Karpas-422 (cell line): Measurements from ENCODE around the gene CKAP4. TPM values are rescaled to one million over a fixed set of nuclear protein-coding genes. Genes with fewer than 3 reads are reported as not detected.

Experiments
- DNase-seq: peaks from one replicate; pipeline ENCODE4 v3.0.0-alpha.2; 2015
- H2AFZ ChIP-seq: fragments of 200-600 bp; sonication (generic); 2 replicates; pipeline ENCODE4 v1.6.1; 2014; ENCODE audit warnings: antibody characterized with exemption, low read length, mixed read lengths
- H3K27ac ChIP-seq: fragments of 200-600 bp; sonication (generic); 2 replicates; pipeline ENCODE4 v1.5.1; 2014; ENCODE audit warnings: mild to moderate bottlenecking, low read length, moderate library complexity
- H3K27me3 ChIP-seq: fragments of 200-600 bp; sonication (generic); 2 replicates; pipeline ENCODE4 v1.6.1; 2014; ENCODE audit warnings: low read length, mixed read lengths
- H3K36me3 ChIP-seq: fragments of 200-600 bp; sonication (generic); 2 replicates; pipeline ENCODE4 v1.6.1; 2014; ENCODE audit warnings: low read length, mixed read lengths; ENCODE audit not compliant: insufficient read depth
- H3K4me1 ChIP-seq: fragments of 200-600 bp; sonication (generic); 2 replicates; pipeline ENCODE4 v1.6.1; 2014; ENCODE audit warnings: mild to moderate bottlenecking, low read length, mixed read lengths
- H3K4me2 ChIP-seq: fragments of 200-600 bp; sonication (generic); 2 replicates; pipeline ENCODE4 v1.6.1; 2014; ENCODE audit warnings: low read length, low read depth, mild to moderate bottlenecking; ENCODE audit not compliant: poor library complexity, severe bottlenecking
- H3K4me3 ChIP-seq: fragments of 200-600 bp; sonication (generic); 2 replicates; pipeline ENCODE4 v1.5.1; 2014; ENCODE audit warnings: mild to moderate bottlenecking, antibody characterized with exemption, low read length, mixed read lengths
- H3K79me2 ChIP-seq: fragments of 200-600 bp; sonication (generic); 2 replicates; pipeline ENCODE4 v1.6.1; 2014; ENCODE audit warnings: mild to moderate bottlenecking, low read length, mixed read lengths
- H3K9ac ChIP-seq: fragments of 200-600 bp; sonication (generic); 2 replicates; pipeline ENCODE4 v1.6.0; 2014; ENCODE audit warnings: low read length
- H3K9me2 ChIP-seq: fragments of 200-600 bp; sonication (generic), shearing (Covaris generic); replicated peaks from 2 replicates; pipeline ENCODE4 v1.6.0; 2014; ENCODE audit warnings: mild to moderate bottlenecking, low read length, moderate library complexity; ENCODE audit not compliant: insufficient read depth
- H3K9me3 ChIP-seq: fragments of 300-700, 200-600 bp; sonication (generic); 2 replicates; pipeline ENCODE4 v1.6.1; 2014; ENCODE audit warnings: low read length, mixed read lengths
- H4K20me1 ChIP-seq: fragments of 200-600 bp; sonication (generic); 2 replicates; pipeline ENCODE4 v1.6.1; 2014; ENCODE audit warnings: mild to moderate bottlenecking, antibody characterized with exemption, low read length, low read depth; ENCODE audit not compliant: insufficient read depth
- total RNA-seq: library from RNA; depleted of rRNA; stranded (reverse); fragments of >200 nt; shearing (Covaris generic); gene quantifications from 2 replicates; pipeline ENCODE4 v1.2.3, GENCODE V29; 2014; ENCODE audit warnings: low replicate concordance

The CKAP4 gene
- total RNA-seq, 1 experiment from 2014 or later, result not detected

DNA sequence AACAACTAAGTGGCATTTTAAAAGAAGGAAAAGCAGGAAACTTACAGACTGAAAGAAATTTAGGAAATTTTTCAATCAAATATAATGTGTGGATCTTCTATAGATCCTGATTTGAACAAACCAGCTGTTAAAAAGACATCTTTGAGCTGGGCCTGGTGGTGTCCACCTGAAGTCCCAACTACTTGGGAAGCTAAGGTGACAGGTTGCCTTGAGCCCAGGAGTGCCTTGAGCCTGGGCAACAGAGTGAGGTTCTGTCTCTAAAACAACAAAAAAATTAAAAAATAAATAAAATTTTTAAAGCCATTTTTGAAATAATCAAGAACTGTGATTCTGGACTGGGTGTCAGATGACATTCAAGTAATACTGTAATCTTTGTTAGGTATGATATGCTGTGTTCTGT lies 7.0 kb downstream of the CKAP4 start:
- H3K9ac ChIP-seq, result no peak overlapping the region
- no peak for DNase-seq
- no peak overlapping the region for H2AFZ ChIP-seq
- H3K27ac ChIP-seq, result no peak overlapping the region
- H3K36me3 ChIP-seq, result no peaks in the 10 kb centered on the region
- no peaks in the 10 kb centered on the region for H3K79me2 ChIP-seq
- H3K9me2 ChIP-seq, result no peaks in the 10 kb centered on the region
- H3K9me3 ChIP-seq, result no peaks in the 10 kb centered on the region
- no peak overlapping the region for H3K4me3 ChIP-seq
- H4K20me1 ChIP-seq, result no peaks in the 10 kb centered on the region
- no peaks in the 10 kb centered on the region for H3K4me1 ChIP-seq
- no peak overlapping the region for H3K4me2 ChIP-seq
- no peaks in the 10 kb centered on the region for H3K27me3 ChIP-seq

DNA sequence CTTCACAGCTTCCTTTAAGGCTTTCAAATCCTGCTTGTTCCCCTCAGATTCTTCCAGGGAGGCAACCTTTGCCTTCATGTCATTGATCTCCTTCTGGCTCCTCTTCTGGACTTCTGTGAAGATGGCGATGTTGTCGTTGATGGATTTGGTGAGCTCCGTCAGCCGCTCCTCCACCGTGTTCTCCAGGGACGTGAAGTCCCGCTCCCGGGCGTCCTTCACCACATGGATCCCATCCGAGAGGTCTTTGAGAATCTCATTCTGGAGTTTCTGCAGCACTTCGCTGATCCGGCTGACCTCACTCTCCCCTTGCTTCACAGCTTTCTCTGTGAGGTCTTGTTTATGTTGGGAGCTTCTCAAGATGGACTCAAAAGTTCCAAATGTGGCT lies 7.9 kb downstream of the CKAP4 start:
- Histone ChIP-seq H3K27ac (no peak overlapping the region), H3K4me2 (no peak overlapping the region), H3K9ac (no peak overlapping the region), H3K4me1 (no peaks in the 10 kb centered on the region), H3K79me2 (no peaks in the 10 kb centered on the region), H3K9me3 (no peaks in the 10 kb centered on the region), H3K4me3 (no peak overlapping the region), H3K9me2 (no peaks in the 10 kb centered on the region), H4K20me1 (no peaks in the 10 kb centered on the region), H3K27me3 (no peaks in the 10 kb centered on the region), H2AFZ (no peak overlapping the region), H3K36me3 (no peaks in the 10 kb centered on the region)
- no peak for DNase-seq

DNA sequence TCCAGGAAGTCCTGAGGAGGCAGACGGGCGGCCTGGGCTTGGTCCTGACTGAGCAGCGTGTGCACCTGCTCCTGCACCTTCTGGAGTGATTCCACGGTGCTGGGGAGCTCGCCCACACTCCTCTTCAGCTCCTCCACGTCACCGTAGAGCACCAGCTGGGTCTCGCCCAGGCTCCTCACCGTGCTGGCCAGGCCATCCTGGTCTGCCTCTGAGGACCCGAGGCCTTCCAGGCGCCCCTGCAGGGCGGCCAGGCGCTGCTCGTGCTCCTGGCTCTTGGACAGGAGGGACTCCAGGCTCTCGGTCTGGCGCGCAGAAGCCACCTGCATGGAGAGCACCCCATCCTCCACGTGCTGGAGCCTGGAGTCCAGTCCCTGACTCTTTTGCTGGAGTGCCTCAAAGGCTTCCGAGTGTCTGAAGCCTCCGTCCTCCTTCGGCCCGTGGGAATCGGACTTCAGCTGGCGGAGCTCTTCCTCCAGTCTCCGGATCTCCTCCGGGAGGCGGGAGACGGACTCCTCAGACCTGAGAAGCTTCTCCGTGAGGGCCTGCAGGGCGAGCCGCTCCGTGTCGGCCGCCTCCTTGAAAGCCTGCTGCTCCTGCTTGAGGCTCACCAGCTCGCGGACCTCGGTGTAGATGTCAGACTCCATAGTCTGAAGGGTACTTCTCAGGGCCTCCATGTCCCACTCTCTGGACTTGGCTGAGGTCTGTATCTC lies 8.4 kb downstream of the CKAP4 start:
- no peak overlapping the region for H3K4me3 ChIP-seq
- no peak overlapping the region for H3K9ac ChIP-seq
- H3K36me3 ChIP-seq, result no peaks in the 10 kb centered on the region
- no peaks in the 10 kb centered on the region for H4K20me1 ChIP-seq
- no peaks in the 10 kb centered on the region for H3K27me3 ChIP-seq
- no peak overlapping the region for H2AFZ ChIP-seq
- no peak overlapping the region for H3K4me2 ChIP-seq
- no peak overlapping the region for H3K27ac ChIP-seq
- no peaks in the 10 kb centered on the region for H3K9me2 ChIP-seq
- no peaks in the 10 kb centered on the region for H3K4me1 ChIP-seq
- DNase-seq, result no peak
- no peaks in the 10 kb centered on the region for H3K79me2 ChIP-seq
- no peaks in the 10 kb centered on the region for H3K9me3 ChIP-seq

- Histone ChIP-seq H3K79me2 (no peaks in the 10 kb centered on the region), H3K4me3 (no peak overlapping the region), H4K20me1 (no peaks in the 10 kb centered on the region), H3K27me3 (no peaks in the 10 kb centered on the region), H3K4me2 (no peak overlapping the region), H3K9ac (no peak overlapping the region), H2AFZ (no peak overlapping the region), H3K9me2 (no peaks in the 10 kb centered on the region), H3K27ac (no peak overlapping the region), H3K9me3 (no peaks in the 10 kb centered on the region), H3K4me1 (no peaks in the 10 kb centered on the region), H3K36me3 (no peaks in the 10 kb centered on the region)
- no peak for DNase-seq
Observed at GRCh38 chr12:106238146-106238545, 9.7 kb downstream of the CKAP4 start.

DNA sequence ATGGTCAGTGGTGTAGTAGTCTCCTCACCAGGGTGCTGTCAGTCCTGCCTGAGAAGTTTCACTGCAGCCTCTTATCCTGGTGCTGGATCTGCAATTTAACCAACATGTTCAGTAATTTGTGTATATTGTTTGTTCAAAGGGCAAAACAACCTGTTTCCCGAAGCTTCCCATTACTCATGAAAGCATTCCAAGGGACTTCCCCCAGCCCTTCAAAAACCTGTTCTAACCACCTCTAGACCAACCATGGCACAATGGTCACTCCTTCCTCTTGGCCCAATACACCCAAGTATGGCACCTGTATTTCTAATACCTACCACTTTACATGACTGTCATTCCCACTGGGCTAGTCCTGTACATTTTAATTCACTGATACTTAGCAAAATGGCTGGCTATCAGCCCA lies 12.1 kb downstream of the CKAP4 start:
- no peaks in the 10 kb centered on the region for H3K9me3 ChIP-seq
- H3K36me3 ChIP-seq, result no peaks in the 10 kb centered on the region
- no peaks in the 10 kb centered on the region for H3K4me1 ChIP-seq
- no peak overlapping the region for H3K4me2 ChIP-seq
- H4K20me1 ChIP-seq, result no peaks in the 10 kb centered on the region
- no peak overlapping the region for H3K4me3 ChIP-seq
- H3K27ac ChIP-seq, result no peak overlapping the region
- no peak overlapping the region for H3K9ac ChIP-seq
- no peak for DNase-seq
- H3K27me3 ChIP-seq, result no peaks in the 10 kb centered on the region
- H3K79me2 ChIP-seq, result no peaks in the 10 kb centered on the region
- no peak overlapping the region for H2AFZ ChIP-seq
- no peaks in the 10 kb centered on the region for H3K9me2 ChIP-seq

DNA sequence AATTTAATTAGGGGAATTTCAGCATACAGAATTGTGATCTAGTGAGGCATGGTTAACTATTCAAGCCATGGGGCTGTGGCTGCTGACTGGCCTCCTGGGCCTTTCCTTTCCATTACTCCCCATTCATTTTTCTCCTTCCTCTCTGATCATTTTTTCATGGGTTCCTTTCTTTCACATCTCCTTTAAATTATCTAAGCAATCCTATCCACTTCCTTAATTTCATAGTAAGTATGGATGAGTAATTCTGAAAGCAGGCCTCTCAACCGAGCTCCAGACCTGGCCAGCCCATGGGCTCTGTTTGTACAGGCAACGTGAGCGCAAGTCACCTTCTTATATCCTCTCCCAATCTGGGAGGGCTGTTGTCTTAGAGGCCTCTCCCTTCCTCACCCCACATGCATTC lies 13.4 kb downstream of the CKAP4 start:
- no peak for DNase-seq
- Histone ChIP-seq H3K9me2 (no peaks in the 10 kb centered on the region), H3K4me1 (no peaks in the 10 kb centered on the region), H3K4me2 (no peak overlapping the region), H2AFZ (no peak overlapping the region), H3K79me2 (no peaks in the 10 kb centered on the region), H4K20me1 (no peaks in the 10 kb centered on the region), H3K36me3 (no peaks in the 10 kb centered on the region), H3K9ac (no peak overlapping the region), H3K27me3 (no peaks in the 10 kb centered on the region), H3K9me3 (no peaks in the 10 kb centered on the region), H3K4me3 (no peak overlapping the region), H3K27ac (no peak overlapping the region)

DNA sequence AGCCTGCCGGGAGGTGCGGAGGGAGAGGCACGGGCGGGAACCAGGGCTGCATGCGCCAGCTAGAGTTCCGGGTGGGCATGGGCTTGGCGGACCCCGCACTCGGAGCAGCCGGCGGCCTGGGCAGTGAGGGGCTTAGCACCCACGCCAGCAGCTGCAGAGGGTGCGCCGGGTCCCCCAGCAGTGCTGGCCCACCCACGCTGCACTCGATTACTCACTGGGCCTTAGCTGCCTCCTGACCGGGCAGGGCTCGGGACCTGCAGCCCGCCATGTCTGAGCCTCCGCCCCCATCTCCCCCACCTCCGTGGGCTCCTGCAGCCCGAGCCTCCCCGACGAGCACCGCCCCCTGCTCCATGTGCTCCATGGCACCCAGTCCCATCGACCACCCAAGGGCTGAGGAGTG lies 14.8 kb downstream of the CKAP4 start:
- H3K27me3 ChIP-seq, result no peaks in the 10 kb centered on the region
- H3K79me2 ChIP-seq, result no peaks in the 10 kb centered on the region
- no peaks in the 10 kb centered on the region for H4K20me1 ChIP-seq
- no peaks in the 10 kb centered on the region for H3K9me2 ChIP-seq
- peaks cover 2% of the 10 kb centered on the region; the same call in 1 of the 2 replicates for H3K4me1 ChIP-seq
- DNase-seq, result no peak
- H3K27ac ChIP-seq, result no peak overlapping the region
- H3K9ac ChIP-seq, result no peak overlapping the region
- H3K36me3 ChIP-seq, result no peaks in the 10 kb centered on the region
- H2AFZ ChIP-seq, result no peak overlapping the region
- no peak overlapping the region for H3K4me3 ChIP-seq
- no peak overlapping the region for H3K4me2 ChIP-seq
- H3K9me3 ChIP-seq, result no peaks in the 10 kb centered on the region

DNA sequence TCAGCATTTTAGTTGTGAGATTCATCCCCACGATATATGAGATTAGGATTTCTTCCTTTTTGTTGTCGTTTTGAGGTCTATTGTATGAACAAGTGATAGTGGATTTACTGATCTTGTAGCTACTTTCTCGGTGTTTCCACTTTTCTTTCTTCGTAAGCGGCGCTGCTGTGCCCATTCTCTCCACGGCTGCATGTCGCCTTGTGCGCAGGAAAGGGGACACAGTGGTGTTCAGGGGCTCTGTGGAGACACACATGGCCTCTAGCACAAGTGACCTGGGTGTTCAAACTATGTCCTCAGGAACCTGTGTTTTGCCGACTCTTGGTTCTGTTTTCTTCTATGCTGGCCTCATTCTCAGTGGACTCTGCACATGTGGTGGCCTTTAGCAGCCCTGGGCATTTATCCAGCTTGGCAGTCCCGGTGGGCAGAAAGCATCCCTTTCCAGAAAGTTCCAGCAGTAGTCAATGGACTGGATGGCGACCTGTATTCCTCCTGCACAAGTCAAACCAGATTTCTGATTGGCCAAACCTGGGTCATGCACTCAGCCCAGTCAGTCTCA lies 18.7 kb downstream of the CKAP4 start:
- Histone ChIP-seq H3K4me3 (no peak overlapping the region), H3K4me2 (no peak overlapping the region), H3K27me3 (no peaks in the 10 kb centered on the region), H4K20me1 (no peaks in the 10 kb centered on the region), H3K27ac (no peak overlapping the region), H3K9me3 (no peaks in the 10 kb centered on the region), H3K4me1 (peaks cover 13% of the 10 kb centered on the region), H3K9me2 (no peaks in the 10 kb centered on the region), H3K79me2 (no peaks in the 10 kb centered on the region), H3K36me3 (no peaks in the 10 kb centered on the region), H2AFZ (no peak overlapping the region), H3K9ac (no peak overlapping the region)
- DNase-seq, result peak; percentile 30
